Activated CD8-positive, alpha-beta memory T cell treated with anti-CD3 and anti-CD28 coated beads, Interleukin-2, amount 50 U/mL, for 4 hours (primary cell): ENCODE results near the gene RANBP9.
A peak's percentile ranks its signal among the peaks of the same experiment; 100 is the strongest.

ENCODE experiments used
- DNase-seq: peaks from one replicate; pipeline ENCODE4 v3.0.0-alpha.2; 2020

The RANBP9 gene

GRCh38 chr6:13710552-13711323, 897 bp downstream of the RANBP9 start:
- DNase-seq: peak; percentile 39

DNA sequence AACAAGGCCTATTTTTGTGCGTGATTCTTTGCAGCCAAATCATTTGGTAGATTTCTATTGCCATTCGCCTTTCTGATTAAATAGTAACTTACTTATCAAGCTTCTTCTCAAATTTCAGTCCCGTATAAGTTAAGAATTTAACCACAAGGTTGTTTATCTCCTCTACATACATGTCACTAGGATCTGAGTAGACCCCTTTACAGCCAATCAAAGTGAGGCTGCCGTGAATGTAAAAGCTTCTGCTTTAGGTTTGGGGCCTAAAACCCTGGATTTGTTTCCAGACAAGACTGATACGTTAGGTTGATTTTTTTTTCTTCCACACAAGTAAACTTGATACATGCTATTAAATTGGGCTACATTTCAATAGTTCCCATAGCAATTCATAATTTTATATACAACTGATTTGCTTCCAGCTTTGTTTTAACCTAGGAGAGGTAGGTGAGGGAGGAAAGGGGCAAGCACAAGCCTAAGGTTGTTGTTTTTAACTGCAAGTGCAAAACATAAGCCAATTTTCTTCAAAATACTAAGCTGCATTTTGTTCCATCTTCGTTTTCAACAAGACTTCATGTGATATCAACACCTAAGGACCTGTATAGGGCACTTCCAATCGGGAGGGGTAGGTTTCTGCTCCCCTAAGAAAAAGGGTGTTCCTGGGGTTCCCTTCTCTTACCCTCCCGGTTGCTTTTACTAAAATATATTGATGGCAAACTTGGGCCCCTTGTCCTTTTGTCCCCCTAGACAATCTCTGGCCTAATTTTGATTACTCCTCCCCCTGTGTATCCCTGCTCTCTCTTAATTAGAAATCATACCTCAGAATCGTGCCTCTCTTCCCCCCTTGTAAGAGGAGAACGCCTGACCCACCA, 1.7 kb downstream of the RANBP9 start:
- no peak for DNase-seq

DNA sequence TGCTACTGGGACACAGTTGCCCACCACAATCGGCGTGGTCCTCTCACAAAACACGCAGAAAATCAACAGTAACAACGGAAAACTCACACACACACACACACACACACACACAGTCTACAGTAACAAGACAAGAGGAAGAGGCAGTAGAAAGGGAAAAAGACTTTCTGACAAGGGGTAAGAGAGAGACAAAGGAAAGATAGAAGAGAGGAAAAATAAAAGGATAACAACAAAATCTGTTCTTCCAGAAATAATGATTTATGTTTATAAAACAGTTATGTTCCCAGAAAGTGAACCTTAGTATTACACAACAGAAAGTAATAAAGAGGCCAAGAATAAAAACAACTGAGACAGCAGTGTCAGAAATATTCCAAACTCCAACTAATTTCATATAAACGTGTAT, 2.9 kb downstream of the RANBP9 start:
- DNase-seq: no peak

- DNase-seq: no peak
These were observed 8.1 kb downstream of the RANBP9 start for GRCh38 chr6:13703496-13703895.

GRCh38 chr6:13702809-13703302, 8.8 kb downstream of the RANBP9 start:
- no peak for DNase-seq

DNA sequence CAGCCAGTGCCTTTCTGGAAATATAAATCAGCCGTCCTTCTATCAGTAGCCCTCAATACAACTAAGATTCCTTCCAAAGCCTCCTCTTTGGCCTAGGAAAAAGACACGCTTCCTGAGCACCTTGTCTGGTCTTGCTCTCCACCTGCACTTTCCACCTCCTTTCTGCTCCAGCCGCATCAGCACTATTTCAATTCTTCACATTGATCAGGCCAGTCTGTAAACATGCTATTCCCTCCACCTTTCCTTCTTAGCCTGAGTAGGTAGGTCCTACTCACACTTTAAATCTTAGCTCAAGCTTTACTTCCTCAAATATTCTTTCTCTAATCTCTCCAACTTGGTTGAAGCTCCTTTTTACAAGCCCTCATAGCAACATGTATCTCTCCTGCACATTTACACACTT, 11.4 kb downstream of the RANBP9 start:
- no peak for DNase-seq

DNA sequence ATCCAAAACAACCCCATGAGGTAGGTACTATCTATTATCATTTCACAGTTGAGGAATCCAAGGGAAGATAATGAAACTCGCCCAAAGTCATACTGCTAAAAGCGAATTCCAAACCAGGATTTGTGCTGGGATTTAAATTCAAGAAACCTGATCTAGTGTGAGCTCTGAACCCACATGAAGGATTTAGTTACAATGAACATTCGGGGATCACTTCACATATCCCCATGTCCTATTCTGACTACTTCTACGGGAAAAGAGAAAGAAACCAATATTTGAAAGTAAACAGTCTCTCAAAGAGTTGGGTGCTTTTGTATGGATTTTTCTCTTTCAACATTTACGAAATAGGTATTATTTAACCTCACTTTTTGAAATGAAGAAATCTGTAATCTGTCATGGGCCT, 12.9 kb downstream of the RANBP9 start:
- no peak for DNase-seq

DNA sequence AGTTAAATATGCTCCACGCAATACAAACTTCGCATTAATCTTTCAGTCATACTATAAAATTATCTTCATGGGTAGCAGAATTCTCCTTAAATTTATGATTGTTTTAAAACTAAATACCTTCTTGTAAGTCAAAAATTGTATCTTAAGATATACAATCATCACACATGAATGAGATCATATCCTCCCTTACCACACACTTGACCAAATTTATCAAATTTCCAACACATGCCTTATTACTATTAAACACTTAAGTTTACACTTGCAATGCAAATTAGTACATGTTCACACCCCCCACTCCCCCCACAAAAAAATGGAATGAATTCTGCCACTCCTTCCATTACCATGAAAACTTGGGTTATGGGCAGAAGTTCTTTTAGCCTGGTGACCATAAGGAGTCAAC, 13.8 kb downstream of the RANBP9 start:
- DNase-seq: no peak

- DNase-seq: no peak
These were observed 15.4 kb downstream of the RANBP9 start for GRCh38 chr6:13696226-13696625.

DNA sequence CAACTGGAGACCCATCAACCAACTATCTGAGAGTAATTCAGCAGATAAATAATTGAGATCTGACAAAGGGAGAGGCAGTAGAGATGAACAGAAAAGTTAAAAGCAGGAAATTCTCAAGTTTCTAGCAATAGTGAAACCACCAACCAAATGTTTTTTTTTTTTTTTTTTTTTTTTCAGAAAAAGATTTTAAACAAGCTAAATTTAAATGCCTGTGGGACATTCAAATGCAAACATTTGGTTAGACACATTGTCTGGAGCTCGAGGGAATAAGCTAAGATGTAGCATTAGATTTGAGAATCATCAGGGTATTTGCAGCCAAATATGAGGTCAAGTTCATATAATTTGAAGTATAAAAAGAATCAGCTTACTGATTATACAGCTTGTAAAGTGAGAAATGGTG, 16.4 kb downstream of the RANBP9 start:
- no peak for DNase-seq

DNA sequence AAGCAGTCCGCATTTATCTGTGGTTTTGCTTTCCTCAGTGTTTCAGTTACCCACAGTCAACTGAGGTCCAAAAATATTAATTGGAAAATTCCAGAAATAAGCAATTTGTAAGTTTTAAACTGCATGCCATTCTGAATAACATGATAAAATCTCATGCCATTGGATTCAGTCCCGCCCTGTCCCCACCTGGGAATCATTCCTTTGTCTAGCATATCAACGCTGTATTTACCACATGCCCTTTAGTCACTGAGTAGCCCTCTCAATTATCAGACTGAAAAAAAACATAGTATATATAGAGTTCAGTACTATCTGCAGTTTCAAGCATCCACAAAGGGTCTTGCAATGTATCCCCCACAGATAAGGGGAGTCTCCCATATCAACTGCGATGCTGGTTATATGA, 17.1 kb downstream of the RANBP9 start:
- no peak for DNase-seq

- DNase-seq: no peak
These were observed 22.0 kb downstream of the RANBP9 start for GRCh38 chr6:13689511-13690256.

GRCh38 chr6:13688692-13689196, 22.9 kb downstream of the RANBP9 start:
- DNase-seq: no peak

GRCh38 chr6:13687917-13688351, 23.7 kb downstream of the RANBP9 start:
- no peak for DNase-seq

- no peak for DNase-seq
These were observed 26.8 kb downstream of the RANBP9 start for GRCh38 chr6:13684855-13685254.

DNA sequence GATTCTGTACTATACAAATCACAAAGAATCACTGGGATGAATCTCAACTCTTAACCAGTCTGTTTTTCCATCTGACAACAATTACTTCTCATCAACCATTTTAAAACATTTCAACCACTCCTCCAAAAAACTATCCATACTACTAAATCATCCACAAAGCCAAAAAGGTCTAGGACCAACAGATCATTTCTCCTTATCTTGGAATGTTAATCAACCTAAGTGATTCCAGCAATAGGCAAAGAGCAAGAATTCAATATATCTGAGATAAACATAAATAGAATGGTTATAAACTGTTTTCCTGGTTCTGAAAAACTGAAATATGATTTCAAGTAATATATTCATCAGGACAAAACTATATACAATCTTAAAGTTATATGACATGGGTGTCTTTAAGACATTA, 28.6 kb downstream of the RANBP9 start:
- no peak for DNase-seq

GRCh38 chr6:13682346-13682745, 29.3 kb downstream of the RANBP9 start:
- no peak for DNase-seq

DNA sequence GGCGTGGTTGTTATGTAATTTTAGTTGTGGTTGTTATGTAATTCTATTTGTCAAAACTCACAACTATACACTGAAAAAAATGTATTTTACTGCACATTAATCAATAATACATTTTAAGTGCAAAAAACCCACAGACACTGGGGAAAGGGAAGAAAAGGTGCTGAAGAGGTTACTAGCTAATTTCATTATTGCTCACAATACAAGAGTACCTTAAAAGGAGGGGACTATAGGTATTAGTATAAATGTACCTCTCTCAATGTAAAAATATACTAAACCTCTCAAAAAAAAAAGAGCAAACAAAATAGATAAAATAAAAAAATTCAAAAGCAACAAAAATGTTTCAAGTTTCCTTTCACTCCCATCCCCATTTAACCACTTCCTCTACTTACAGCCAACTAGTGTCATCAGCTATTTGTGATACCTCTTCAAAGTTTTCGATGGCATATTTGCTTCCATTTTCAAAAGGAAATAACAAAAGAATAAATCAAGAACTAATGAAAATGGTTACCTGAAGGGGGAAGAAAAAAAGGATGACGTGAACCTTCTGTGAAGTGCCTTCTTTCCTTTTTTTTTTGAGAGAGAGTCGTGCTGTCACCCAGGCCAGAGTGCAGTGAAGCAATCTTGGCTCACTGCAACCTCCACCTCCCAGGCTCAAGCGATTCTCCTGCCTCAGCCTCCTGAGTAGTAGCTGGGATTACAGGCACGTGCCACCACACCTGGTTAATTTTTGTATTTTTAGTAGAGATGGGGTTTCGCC, 30.2 kb downstream of the RANBP9 start:
- no peak for DNase-seq

DNA sequence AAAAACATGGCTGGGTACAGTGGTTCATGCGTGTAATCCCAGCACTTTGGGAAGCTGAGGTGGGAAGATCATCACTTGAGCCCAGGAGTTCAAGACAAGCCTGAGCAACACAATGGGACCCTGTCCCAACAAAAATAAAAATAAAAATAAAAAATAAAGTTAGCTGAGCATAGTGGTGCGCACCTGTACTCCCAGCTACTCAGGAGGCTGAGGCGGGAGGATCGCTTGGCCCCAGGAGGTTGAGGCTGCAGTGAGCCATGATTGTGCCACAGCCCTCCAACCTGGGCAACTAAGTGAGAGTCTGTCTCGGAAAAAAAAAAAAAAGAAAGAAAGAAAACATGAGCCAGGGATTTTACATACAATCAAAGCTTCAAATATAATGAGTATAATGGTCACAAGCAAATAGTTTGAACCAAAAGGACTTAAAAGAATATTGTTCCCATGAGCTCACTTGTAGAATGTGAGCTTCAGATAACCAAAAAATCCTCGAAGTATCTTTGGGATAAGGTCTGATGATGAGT, 31.1 kb downstream of the RANBP9 start:
- no peak for DNase-seq

- DNase-seq: no peak
These were observed 31.6 kb downstream of the RANBP9 start for GRCh38 chr6:13679996-13680395.

GRCh38 chr6:13678255-13678983, 33.2 kb downstream of the RANBP9 start:
- DNase-seq: no peak
